ENCODE measurements around the gene SPAG9.
"Not testable (repeated sequence)": the region's sequence is repeated elsewhere in the genome, so short reads cannot be mapped to it uniquely, and the experiment has no call there.

GRCh38 chr17:51083364-51083763 is 37.3 kb downstream of the SPAG9 start:
- not testable (repeated sequence) for TF ChIP-seq CTCF, EP300, POLR2A, POLR2AphosphoS5 (IDR thresholded peaks at IDR 0.05)

All from upper lobe of left lung (tissue), 4 donors.